Middle frontal gyrus (tissue), 1 donor: ENCODE measurements around the gene MTRR.

Experiments
- DNase-seq: peaks from one replicate; pipeline ENCODE4 v3.0.0-alpha.2; 2015; ENCODE audit warnings: low spot score; ENCODE audit errors: extremely low spot score

Gene MTRR

GRCh38 chr5:7856855-7857254 is 12.1 kb upstream of the MTRR start:
- DNase-seq = peak; percentile 61

- DNase-seq = no peak
These were observed 11.6 kb upstream of the MTRR start for GRCh38 chr5:7857361-7857760.

- DNase-seq = no peak
These were observed 10.9 kb upstream of the MTRR start for GRCh38 chr5:7857926-7858632.

GRCh38 chr5:7866196-7866595 is 2.8 kb upstream of the MTRR start:
- DNase-seq = no peak

GRCh38 chr5:7867260-7867659 is 1.7 kb upstream of the MTRR start:
- no peak for DNase-seq

- no peak for DNase-seq
These were observed 548 bp upstream of the MTRR start for GRCh38 chr5:7868427-7868772.

GRCh38 chr5:7869474-7870136 is 657 bp downstream of the MTRR start:
- DNase-seq = no peak

- DNase-seq = no peak
These were observed 2.7 kb downstream of the MTRR start for GRCh38 chr5:7871653-7872052.

GRCh38 chr5:7872517-7873130 is 3.7 kb downstream of the MTRR start:
- no peak for DNase-seq

GRCh38 chr5:7873216-7873615 is 4.3 kb downstream of the MTRR start:
- DNase-seq = no peak

GRCh38 chr5:7874639-7875038 is 5.7 kb downstream of the MTRR start:
- DNase-seq = no peak

GRCh38 chr5:7875151-7875550 is 6.2 kb downstream of the MTRR start:
- DNase-seq = no peak

GRCh38 chr5:7876867-7877266 is 7.9 kb downstream of the MTRR start:
- no peak for DNase-seq

- DNase-seq = no peak
These were observed 8.9 kb downstream of the MTRR start for GRCh38 chr5:7877851-7878250.

- no peak for DNase-seq
These were observed 9.5 kb downstream of the MTRR start for GRCh38 chr5:7878381-7878873.

- DNase-seq = no peak
These were observed 12.1 kb downstream of the MTRR start for GRCh38 chr5:7881091-7881490.

GRCh38 chr5:7881816-7882215 is 12.9 kb downstream of the MTRR start:
- DNase-seq = peak; percentile 20

- no peak for DNase-seq
These were observed 14.0 kb downstream of the MTRR start for GRCh38 chr5:7882926-7883325.

GRCh38 chr5:7884491-7885267 is 15.7 kb downstream of the MTRR start:
- no peak for DNase-seq

- DNase-seq = no peak
These were observed 18.0 kb downstream of the MTRR start for GRCh38 chr5:7886849-7887475.

- DNase-seq = no peak
These were observed 20.0 kb downstream of the MTRR start for GRCh38 chr5:7888901-7889300.
